Pancreas (tissue), 10 donors: Measurements from ENCODE around the gene SLC25A51. TPM values are rescaled to one million over a fixed set of nuclear protein-coding genes. Genes with fewer than 3 reads are reported as not detected.
"Not testable (repeated sequence)": the region's sequence is repeated elsewhere in the genome, so short reads cannot be mapped to it uniquely, and the experiment has no call there.

ENCODE experiments used
- ATAC-seq, 4 donors: fragments of 200-7000 bp; cut with Tn5 transposase; one replicate each; pipeline versions ENCODE4 v1.8.0 to v1.9.1; 2020; ENCODE audit warnings: mild to moderate bottlenecking in 4 of 4, moderate library complexity in 4 of 4
- DNase-seq, 6 donors: peaks; one replicate each; pipeline ENCODE4 v3.0.0-alpha.2; 2020
- FAIRE-seq: peaks from 2 replicates; lab custom pipeline; 2012; peaks lifted over from hg19 to GRCh38; lab: Jason Lieb, UNC
- H3K27ac ChIP-seq, 4 donors: fragments of 200-600 bp; sonication (generic); 1 replicate in 3 of 4; 2 replicates in 1 of 4; pipeline versions ENCODE4 v1.5.0 to v1.8.0; 2020
- H3K27me3 ChIP-seq, 4 donors: fragments of 200-600 bp; one replicate each; pipeline ENCODE4 v1.8.0; 2021
- H3K36me3 ChIP-seq, 3 donors: fragments of 200-600 bp; sonication (generic) in 1 of 3; one replicate each; pipeline versions ENCODE4 v1.5.0 to v1.8.0; 2020 to 2021
- H3K4me1 ChIP-seq, 3 donors: fragments of 200-600 bp; one replicate each; pipeline ENCODE4 v1.8.0; 2021
- H3K4me3 ChIP-seq, 4 donors: fragments of 200-600 bp; sonication (generic) in 2 of 4; one replicate each; pipeline versions ENCODE4 v1.5.0 to v1.8.0; 2020 to 2021
- H3K9me3 ChIP-seq, 4 donors: fragments of 200-600 bp; one replicate each; pipeline ENCODE4 v1.8.0; 2021
- CTCF ChIP-seq, 4 donors: fragments of 200-600 bp; sonication (generic) in 3 of 4; IDR thresholded peaks; one replicate each; pipeline versions ENCODE4 v1.5.0 to v1.8.0; 2021; ENCODE audit warnings: antibody characterized with exemption in 4 of 4
- WGBS, 2 donors: extraction: QIAGEN DNeasy Blood & Tissue Kit; methylation state at CpG; one replicate each; pipeline ENCODE4 v1.1.7; 2013; 5-methylcytosine and 5-hydroxymethylcytosine counted together
- intact Hi-C, 3 donors: fragments of 100-400 bp; cut with DNase I; formaldehyde crosslinking; loops; one replicate each; pipeline versions ENCODE4 v1.11.1 to v1.14.2; 2022
- polyA plus RNA-seq, 2 donors: library from polyadenylated mRNA; stranded (reverse); fragments of 200-250 nt; gene quantifications; one replicate each; pipeline ENCODE4 v1.2.3, GENCODE V29; 2013
- total RNA-seq, 6 donors: library from RNA; stranded (reverse); fragmentation: NEBNext Ultra II Directional in 4 of 6; extraction: Animal tissue kit (Norgen Biotek cat#: 25700) in 4 of 6; gene quantifications; one replicate each; pipeline versions ENCODE4 v1.2.1 to v1.2.4, GENCODE V29; 2021 to 2023
- donor health status: healthy with polysubstance abuse.
- donor health status: DM: no; HTN: no; CAD: no; lungs with moderate emphysema.
- donor health status: DM: no; HTN: no; CAD: no.
- donor health status: control.
- donor health status: control.
- donor health status: Bipolar disorder and iron deficiency.
- donor health status: DM: yes; HTN: yes; CAD: no.
- donor health status: DM: no; HTN: no; CAD: no.
- donor health status: DM: no; HTN: no; CAD: no.
- donor health status: DM: yes; HTN: yes; CAD: no.

The SLC25A51 gene
- total and polyA plus RNA-seq, 8 donors, result 3.1 to 19.0 (median 13.2) TPM

GRCh38 chr9:37913480-37914153, 9.7 kb upstream of the SLC25A51 start:
- peak; percentile 60 to 90 (median 80) for DNase-seq
- Histone ChIP-seq H3K4me1 (peaks cover 0 to 6% (median 2%) of the 10 kb centered on the region in 3 donors), H3K27ac (no peak overlapping the region), H3K27me3 (no peaks in the 10 kb centered on the region), H3K9me3 (no peaks in the 10 kb centered on the region), H3K4me3 (no peak overlapping the region), H3K36me3 (peaks cover 0 to 12% (median under 1%) of the 10 kb centered on the region in 3 donors)
- ATAC-seq, result peak; percentile 59 to 92 (median 86)
- intact Hi-C loops, result loop anchor here in 2 of 3 donors (5.0 to 10.0 kb wide), 4 partner anchors 61 to 451 kb away; no protein-coding TSS in a partner anchor
- 58 to 63% methylated on average over 11 of the region's 11 CpGs for WGBS, 2 donors
- peak; percentile 95 to 99 (median 96) for TF ChIP-seq CTCF (IDR thresholded peaks at IDR 0.05)
- FAIRE-seq, result no peak

GRCh38 chr9:37911271-37911681, 7.3 kb upstream of the SLC25A51 start:
- ATAC-seq (no peak), DNase-seq (no peak), FAIRE-seq (no peak)
- Histone ChIP-seq H3K4me1 (peaks cover 0 to 9% (median 8%) of the 10 kb centered on the region in 3 donors), H3K27ac (no peak overlapping the region), H3K36me3 (no peaks in the 10 kb centered on the region), H3K27me3 (no peaks in the 10 kb centered on the region), H3K4me3 (no peak overlapping the region), H3K9me3 (no peaks in the 10 kb centered on the region)
- intact Hi-C loops, result loop anchor here in 2 of 3 donors (5.0 to 10.0 kb wide), 4 partner anchors 64 to 454 kb away; no protein-coding TSS in a partner anchor
- WGBS, 2 donors, result 69 to 75% methylated on average over 6 of the region's 6 CpGs
- TF ChIP-seq CTCF (IDR thresholded peaks at IDR 0.05), result no peak

- no peaks in the 10 kb centered on the region for H3K27me3 ChIP-seq
- intact Hi-C loops, result loop anchor here in 2 of 3 donors (5.0 to 10.0 kb wide), 4 partner anchors 65 to 455 kb away; no protein-coding TSS in a partner anchor
- H3K36me3 ChIP-seq, result no peaks in the 10 kb centered on the region
- H3K4me1 ChIP-seq, result peaks cover 0 to 11% (median 8%) of the 10 kb centered on the region in 3 donors
- no peak for ATAC-seq
- no peak for FAIRE-seq
- no peak overlapping the region for H3K4me3 ChIP-seq
- 86 to 91% methylated on average over 4 of the region's 4 CpGs for WGBS, 2 donors
- DNase-seq, result no peak
- no peak overlapping the region for H3K27ac ChIP-seq
- no peaks in the 10 kb centered on the region for H3K9me3 ChIP-seq
- TF ChIP-seq CTCF (IDR thresholded peaks at IDR 0.05), result no peak
Observed at GRCh38 chr9:37910271-37910670, 6.3 kb upstream of the SLC25A51 start.

GRCh38 chr9:37909836-37910235, 5.9 kb upstream of the SLC25A51 start:
- DNase-seq, FAIRE-seq, ATAC-seq, H3K4me3 ChIP-seq, H3K27me3 ChIP-seq, H3K9me3 ChIP-seq, H3K27ac ChIP-seq, H3K36me3 ChIP-seq: not testable (repeated sequence)
- intact Hi-C loops, result loop anchor here in 2 of 3 donors (5.0 to 10.0 kb wide), 4 partner anchors 65 to 455 kb away; no protein-coding TSS in a partner anchor
- H3K4me1 ChIP-seq, result peaks cover 4 to 15% (median 8%) of the 10 kb centered on the region in 3 donors
- 80 to 86% methylated on average over 5 of the region's 5 CpGs for WGBS, 2 donors

- ATAC-seq, result no peak
- WGBS, 2 donors, result 95 to 96% methylated on average over 3 of the region's 3 CpGs
- Histone ChIP-seq H3K4me3 (no peak overlapping the region), H3K27ac (no peak overlapping the region), H3K36me3 (no peaks in the 10 kb centered on the region), H3K9me3 (no peaks in the 10 kb centered on the region), H3K4me1 (peaks cover 5 to 16% (median 8%) of the 10 kb centered on the region in 3 donors), H3K27me3 (no peaks in the 10 kb centered on the region)
- no peak for FAIRE-seq
- no peak for TF ChIP-seq CTCF (IDR thresholded peaks at IDR 0.05)
- DNase-seq, result no peak
- intact Hi-C loops, result no loop called here
Observed at GRCh38 chr9:37909326-37909725, 5.4 kb upstream of the SLC25A51 start.
